ENCODE measurements around the gene ZNF365. TPM values are rescaled to one million over a fixed set of nuclear protein-coding genes. Genes with fewer than 3 reads are reported as not detected.
A peak's percentile ranks its signal among the peaks of the same experiment; 100 is the strongest.
"Not testable (repeated sequence)": the region's sequence is repeated elsewhere in the genome, so short reads cannot be mapped to it uniquely, and the experiment has no call there.

ZNF365 gene
- 2.7 TPM for total RNA-seq

- DNase-seq: no peak
These were observed at the start of gene ZNF365 for GRCh38 chr10:62373995-62374861. ZNF365 (plus strand) TSS chr10:62374369; CDS start chr10:62376194, 1,825 bp downstream.

- peak; percentile 85 for DNase-seq
These were observed 48.0 kb upstream of the ZNF365 start for GRCh38 chr10:62326176-62326575.

- no peak for DNase-seq
These were observed 46.3 kb upstream of the ZNF365 start for GRCh38 chr10:62327885-62328284.

- DNase-seq: no peak
These were observed 44.0 kb upstream of the ZNF365 start for GRCh38 chr10:62330213-62330612.

- no peak for DNase-seq
These were observed 41.8 kb upstream of the ZNF365 start for GRCh38 chr10:62332406-62332805.

GRCh38 chr10:62333135-62333889 is 40.9 kb upstream of the ZNF365 start:
- DNase-seq: no peak

- no peak for DNase-seq
These were observed 40.0 kb upstream of the ZNF365 start for GRCh38 chr10:62333988-62334682.

GRCh38 chr10:62335326-62335725 is 38.8 kb upstream of the ZNF365 start:
- no peak for DNase-seq

GRCh38 chr10:62336404-62336803 is 37.8 kb upstream of the ZNF365 start:
- DNase-seq: no peak

- DNase-seq: no peak
These were observed 32.8 kb upstream of the ZNF365 start for GRCh38 chr10:62341419-62341818.

- DNase-seq: no peak
These were observed 31.2 kb upstream of the ZNF365 start for GRCh38 chr10:62343000-62343399.

GRCh38 chr10:62348029-62348428 is 26.1 kb upstream of the ZNF365 start:
- no peak for DNase-seq

GRCh38 chr10:62352356-62352970 is 21.7 kb upstream of the ZNF365 start:
- no peak for DNase-seq

GRCh38 chr10:62354916-62355315 is 19.3 kb upstream of the ZNF365 start:
- DNase-seq: no peak

GRCh38 chr10:62356447-62356846 is 17.7 kb upstream of the ZNF365 start:
- no peak for DNase-seq

GRCh38 chr10:62358151-62358550 is 16.0 kb upstream of the ZNF365 start:
- DNase-seq: not testable (repeated sequence)

- DNase-seq: no peak
These were observed 552 bp upstream of the ZNF365 start for GRCh38 chr10:62373639-62373994.

GRCh38 chr10:62374862-62375710 is 917 bp downstream of the ZNF365 start:
- DNase-seq: no peak

- DNase-seq: no peak
These were observed 2.2 kb downstream of the ZNF365 start for GRCh38 chr10:62376071-62377025.

- no peak for DNase-seq
These were observed 2.9 kb downstream of the ZNF365 start for GRCh38 chr10:62377026-62377415.
